Stimulated activated CD4-positive, alpha-beta T cell treated with anti-CD3 and anti-CD28 coated beads, Interleukin-2, amount 100 ng/mL, for 48 hours (primary cell): ENCODE measurements around the gene AUTS2.

ENCODE experiments used
- DNase-seq, 2 donors: peaks; one replicate each; pipeline ENCODE4 v3.0.0-alpha.2; 2020

Gene AUTS2

DNA sequence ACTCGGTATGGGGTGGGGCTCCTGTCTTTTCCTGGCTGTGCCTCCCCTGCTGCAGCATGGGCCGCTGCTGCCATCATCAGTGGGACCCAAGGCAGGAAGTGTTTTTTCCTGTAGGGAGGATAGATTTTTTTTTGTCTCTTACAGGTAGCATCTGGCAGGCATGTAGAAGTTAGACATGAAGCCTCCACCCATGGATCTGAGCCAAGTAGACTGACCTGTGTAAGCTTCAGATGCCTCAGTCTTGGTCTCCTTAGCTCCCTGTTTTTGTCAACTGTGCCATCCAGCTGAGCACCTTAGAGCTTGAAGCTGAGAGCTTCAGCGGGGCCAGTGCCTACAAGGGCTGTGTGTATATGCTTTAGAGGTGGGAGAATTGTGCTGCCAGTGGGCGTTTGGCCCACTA lies 93.5 kb downstream of the AUTS2 start:
- DNase-seq = no peak

GRCh38 chr7:69692611-69693010 lies 94.3 kb downstream of the AUTS2 start:
- DNase-seq = no peak

- DNase-seq = no peak
These were observed 94.8 kb downstream of the AUTS2 start for GRCh38 chr7:69693042-69693441.

DNA sequence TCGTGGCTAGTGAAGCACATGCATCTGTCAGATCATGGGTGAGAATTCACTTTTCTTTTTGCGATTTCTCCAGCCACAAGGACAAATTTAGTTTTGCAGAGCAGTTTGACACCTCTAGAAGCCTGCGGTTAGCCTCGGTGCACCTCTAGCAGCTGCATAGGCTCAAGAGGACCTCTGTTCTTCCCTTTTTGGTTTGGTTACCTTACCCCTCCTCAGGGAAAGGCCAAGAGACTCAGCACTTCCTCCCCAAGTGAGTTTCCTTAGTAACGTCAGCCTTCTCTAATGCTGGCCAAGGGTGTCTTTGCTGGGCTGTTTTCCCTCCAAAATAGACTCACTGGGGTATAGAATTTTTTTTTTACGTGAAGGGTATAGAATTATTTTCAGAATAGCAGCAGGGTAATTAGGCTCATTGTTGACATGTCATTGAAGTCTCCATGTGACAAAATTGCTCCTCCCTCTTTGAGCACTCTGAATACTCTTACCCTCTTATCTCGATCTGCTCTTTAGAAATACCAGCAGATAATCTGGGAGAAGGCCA lies 97.8 kb downstream of the AUTS2 start:
- DNase-seq = no peak

DNA sequence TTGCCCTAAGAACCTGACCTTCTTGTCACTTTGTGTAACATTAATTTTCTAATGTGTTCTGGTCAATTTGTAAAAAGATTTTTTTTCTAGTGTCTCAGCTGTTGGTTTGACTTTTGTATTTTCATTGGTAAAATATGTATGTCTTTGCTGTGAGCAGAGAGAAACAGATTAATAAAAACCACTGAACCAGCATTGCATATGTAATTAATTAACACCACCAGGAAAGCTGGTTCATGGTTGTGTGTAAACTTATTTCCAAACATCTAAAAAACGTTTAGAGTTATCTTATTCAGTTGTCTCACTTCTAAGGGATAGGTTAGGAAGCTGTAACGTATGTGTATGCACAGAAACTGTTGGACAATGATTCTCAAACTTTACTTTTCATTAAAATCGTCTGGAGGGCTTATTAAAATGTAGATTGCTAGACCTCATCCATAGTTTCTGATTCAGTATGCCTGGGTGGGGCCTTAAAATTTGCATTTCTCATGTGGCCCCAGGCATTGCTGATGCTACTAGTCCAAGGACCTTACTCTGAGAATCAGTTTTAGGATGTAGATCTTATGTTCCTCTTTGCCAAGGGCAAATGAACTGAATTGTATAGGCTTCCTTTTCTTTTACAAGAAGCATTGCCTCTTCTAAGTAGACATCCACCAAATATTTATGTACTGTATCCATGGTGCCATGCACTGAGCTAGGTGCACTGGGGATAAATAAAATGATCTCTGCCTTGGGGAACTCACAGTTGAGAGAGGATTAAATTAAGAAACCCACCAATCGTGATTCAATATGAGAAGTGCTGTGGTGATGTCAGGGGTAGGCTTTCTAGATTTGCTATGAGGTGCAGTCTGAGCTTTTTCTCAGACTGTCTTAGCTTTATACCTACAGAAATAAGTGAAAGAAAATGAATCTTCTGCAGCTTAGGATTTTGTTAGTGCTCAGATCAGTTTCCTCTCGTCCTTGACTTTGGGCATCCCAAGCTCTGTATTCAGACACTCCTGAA lies 98.7 kb downstream of the AUTS2 start:
- DNase-seq = no peak

DNA sequence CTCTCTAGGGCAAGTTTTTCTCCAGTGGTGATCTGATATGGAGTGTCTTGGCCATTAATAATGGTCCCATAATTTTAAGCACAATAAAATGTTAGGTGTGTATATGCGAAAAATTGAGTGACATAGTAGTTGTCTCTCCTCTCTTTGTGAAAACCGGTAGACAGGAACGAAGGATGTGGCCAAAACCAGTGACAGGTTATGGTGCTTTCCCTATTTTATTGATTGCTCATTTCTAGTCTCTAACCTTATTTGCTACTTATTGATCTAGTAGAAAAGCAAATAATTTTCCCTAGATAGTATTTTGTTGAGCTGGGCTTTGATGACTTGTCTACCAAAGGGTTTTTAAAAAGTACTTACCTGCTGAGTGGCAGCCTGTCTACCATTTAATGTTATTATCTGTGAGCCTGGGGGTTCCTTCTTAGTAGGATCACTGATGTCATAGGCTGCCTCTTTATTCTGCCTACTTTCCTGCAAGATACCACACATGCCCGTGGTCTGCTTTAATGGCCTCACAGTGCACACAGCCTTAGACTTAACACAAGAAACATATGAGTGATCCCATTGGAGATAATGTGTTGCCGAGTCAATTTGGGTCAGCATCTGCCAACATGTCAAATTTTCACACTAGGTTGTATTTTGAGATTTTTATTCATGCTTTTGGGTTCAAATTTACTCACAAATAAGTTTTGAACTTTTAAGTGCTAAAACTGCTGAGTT lies 100.0 kb downstream of the AUTS2 start:
- DNase-seq = no peak

DNA sequence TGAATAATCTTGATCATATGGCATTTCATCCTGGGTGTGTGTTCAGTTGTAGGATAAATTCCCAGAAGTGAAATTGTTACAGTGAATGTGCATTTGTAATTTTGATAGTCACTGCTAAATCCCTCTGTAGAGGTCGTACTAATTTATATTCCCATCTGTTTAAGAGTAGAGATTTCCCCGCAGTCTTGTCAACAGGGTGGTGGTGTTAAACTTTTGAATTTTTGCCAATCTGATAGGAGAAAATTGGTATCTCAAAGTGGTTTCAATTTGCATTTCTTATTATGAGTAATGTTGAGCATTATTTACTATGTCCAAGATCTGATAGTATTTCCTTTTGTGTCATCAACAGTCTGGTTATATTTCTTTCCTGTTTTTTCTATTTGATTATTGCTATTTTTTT lies 101.7 kb downstream of the AUTS2 start:
- no peak for DNase-seq

GRCh38 chr7:69700331-69700730 lies 102.1 kb downstream of the AUTS2 start:
- DNase-seq = no peak

GRCh38 chr7:69701288-69701687 lies 103.0 kb downstream of the AUTS2 start:
- no peak for DNase-seq

- DNase-seq = no peak
These were observed 104.1 kb downstream of the AUTS2 start for GRCh38 chr7:69702357-69702756.

DNA sequence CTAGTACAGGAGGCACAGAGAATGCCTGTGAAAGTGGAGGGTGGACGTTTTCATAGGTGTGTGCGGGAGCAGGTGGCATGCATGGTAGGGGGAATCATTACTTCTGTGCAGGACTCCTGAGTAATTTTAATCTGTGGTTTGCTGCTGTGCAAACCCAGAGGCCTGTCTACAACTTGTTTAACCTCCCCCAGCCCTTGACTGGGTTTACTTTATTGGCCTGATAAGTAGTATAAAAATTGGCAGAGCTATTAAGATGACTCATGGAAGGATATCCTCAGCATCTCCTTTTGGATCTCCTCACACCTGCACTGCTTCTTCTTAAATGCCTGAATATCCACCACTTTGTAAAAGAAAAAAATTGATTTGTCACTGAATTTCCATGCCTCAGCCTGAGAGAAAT lies 104.8 kb downstream of the AUTS2 start:
- DNase-seq = no peak

GRCh38 chr7:69706070-69706469 lies 107.8 kb downstream of the AUTS2 start:
- no peak for DNase-seq

- DNase-seq = no peak
These were observed 110.6 kb downstream of the AUTS2 start for GRCh38 chr7:69708857-69709256.

DNA sequence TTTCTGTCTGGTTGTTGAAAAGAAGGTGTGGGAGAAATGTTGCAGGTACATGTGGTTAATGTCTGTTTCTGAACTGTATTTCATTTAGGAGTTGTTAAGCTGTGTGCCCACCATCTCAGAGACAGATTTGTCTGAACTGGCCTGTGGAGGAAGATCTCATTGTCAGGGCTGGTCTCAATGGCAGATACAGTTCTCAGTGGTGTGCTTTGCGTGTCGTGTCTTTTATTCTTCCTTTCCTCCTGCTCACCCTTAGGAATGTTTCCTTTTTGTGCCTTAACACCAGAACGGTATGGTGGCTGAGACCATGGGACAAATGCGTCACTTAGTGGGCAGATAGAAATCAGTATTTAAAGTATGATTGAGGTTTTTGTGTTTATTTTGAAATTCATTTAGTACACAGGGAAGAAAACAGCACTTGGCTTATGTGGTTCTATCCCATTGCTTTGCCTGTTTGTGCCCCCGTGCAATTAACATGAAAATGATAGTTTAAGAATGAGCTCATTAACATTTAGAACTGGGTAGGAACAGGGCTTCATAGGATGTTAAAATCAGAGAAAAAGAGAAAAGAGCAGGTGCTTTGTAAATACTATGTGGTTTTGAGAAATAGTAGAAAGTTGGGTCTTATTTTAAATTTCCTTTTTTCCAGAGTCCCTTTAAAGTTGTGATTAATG lies 112.6 kb downstream of the AUTS2 start:
- DNase-seq = no peak

- DNase-seq = no peak
These were observed 116.8 kb downstream of the AUTS2 start for GRCh38 chr7:69714886-69715576.

- no peak for DNase-seq
These were observed 118.9 kb downstream of the AUTS2 start for GRCh38 chr7:69717221-69717620.

GRCh38 chr7:69719717-69720116 lies 121.4 kb downstream of the AUTS2 start:
- DNase-seq = no peak

DNA sequence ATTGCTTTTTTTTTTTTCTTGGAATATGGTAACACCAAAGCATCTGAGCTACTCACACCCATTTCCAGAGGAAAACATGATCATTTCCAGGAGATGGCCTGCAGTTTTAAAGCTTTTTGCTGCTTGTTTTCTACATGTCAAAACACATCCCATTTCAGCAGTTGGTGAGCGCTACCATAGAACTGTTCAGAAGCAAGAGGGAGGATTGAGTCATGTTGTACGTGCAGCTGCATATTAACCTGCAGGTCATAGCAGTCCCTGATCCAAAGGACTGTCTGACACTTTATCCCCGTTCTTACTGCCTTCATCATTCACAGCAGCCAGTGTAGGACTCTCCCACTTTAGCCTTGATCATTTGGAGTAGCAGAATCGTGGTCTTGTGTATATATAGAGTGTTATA lies 124.6 kb downstream of the AUTS2 start:
- DNase-seq = no peak

DNA sequence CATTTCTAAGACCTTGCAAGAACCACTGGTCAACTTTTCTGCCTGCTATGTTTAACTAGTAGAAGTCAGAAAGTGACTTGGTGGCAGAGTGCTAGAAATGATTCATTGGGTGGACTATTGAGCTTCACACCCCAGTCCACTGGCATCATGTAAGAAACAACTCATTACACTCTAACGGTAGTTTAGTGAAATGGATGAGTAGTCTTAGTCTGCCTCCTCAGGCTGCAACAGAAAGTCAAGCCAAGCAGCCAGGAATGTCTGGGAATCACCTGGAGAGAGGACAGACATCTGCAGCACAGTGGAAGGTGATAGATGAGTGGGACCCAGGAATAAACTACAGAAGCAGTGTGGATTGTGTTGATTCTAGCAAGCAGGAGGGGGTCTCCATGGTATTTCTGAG lies 125.4 kb downstream of the AUTS2 start:
- no peak for DNase-seq

- no peak for DNase-seq
These were observed 130.0 kb downstream of the AUTS2 start for GRCh38 chr7:69728304-69728703.

DNA sequence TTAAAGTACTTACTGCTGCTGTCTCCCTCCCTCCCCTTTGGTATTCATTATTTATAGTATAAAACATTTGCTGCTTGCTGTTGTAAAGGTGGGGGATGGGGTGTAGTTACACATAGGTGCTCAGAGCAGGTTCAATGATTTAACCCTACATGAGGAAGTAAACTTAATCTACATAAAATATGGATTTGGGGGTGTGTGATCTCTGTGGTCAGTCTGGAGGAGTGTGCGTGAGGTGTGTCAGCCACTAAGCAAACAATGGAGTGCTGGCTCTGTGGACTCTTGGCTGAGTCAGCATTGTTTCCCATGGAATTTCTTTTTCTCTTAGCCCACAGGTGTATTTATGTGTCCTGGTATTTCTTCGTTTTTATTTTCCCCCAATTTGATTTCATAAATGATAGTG lies 133.9 kb downstream of the AUTS2 start:
- no peak for DNase-seq

DNA sequence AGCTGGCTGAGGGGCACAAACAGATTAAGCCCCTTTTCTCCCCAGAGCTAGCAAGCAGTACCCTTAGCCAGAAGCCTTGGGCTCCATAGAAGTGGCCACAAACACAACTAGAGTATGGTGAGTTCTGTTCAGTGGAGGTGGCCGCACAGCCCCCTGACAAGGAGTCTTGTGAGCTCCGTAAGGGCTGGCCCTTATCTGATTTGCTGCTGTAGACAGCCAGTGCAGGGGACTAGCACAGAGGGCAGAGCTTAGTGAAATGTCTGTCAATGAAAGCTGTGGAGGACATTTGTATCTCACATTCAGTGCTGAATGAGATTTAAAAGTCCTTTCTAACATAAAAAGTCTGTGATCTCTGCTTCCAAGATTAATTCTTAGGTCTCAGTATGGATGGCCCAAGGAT lies 137.3 kb downstream of the AUTS2 start:
- no peak for DNase-seq
